DMS 273 (cell line): ENCODE results near the gene ZXDC.
A peak's percentile ranks its signal among the peaks of the same experiment; 100 is the strongest.

Source experiments
- DNase-seq: peaks from one replicate; lab custom pipeline; 2025; ENCODE audit not compliant: unreplicated experiment; lab: John Stamatoyannopoulos, UW

The ZXDC gene

GRCh38 chr3:126476166-126477060 lies 722 bp upstream of the ZXDC start:
- DNase-seq: peak; percentile 94

GRCh38 chr3:126474498-126475412 lies 936 bp downstream of the ZXDC start:
- DNase-seq: peak; percentile 73

GRCh38 chr3:126473292-126474168 lies 2.2 kb downstream of the ZXDC start:
- peak; percentile 22 for DNase-seq

GRCh38 chr3:126472277-126473006 lies 3.2 kb downstream of the ZXDC start:
- peak; percentile 84 for DNase-seq

- no peak for DNase-seq
These were observed 6.2 kb downstream of the ZXDC start for GRCh38 chr3:126469479-126469878.

- no peak for DNase-seq
These were observed 7.4 kb downstream of the ZXDC start for GRCh38 chr3:126468028-126468891.

GRCh38 chr3:126467611-126467955 lies 8.1 kb downstream of the ZXDC start:
- DNase-seq: no peak

GRCh38 chr3:126466886-126467610 lies 8.6 kb downstream of the ZXDC start:
- DNase-seq: peak; percentile 76

- peak; percentile 98 for DNase-seq
These were observed 9.7 kb downstream of the ZXDC start for GRCh38 chr3:126465928-126466544.

GRCh38 chr3:126464997-126465396 lies 10.7 kb downstream of the ZXDC start:
- peak; percentile 45 for DNase-seq

- peak; percentile 58 for DNase-seq
These were observed 11.2 kb downstream of the ZXDC start for GRCh38 chr3:126464494-126464893.

GRCh38 chr3:126464093-126464492 lies 11.6 kb downstream of the ZXDC start:
- peak; percentile 58 for DNase-seq

GRCh38 chr3:126463521-126463920 lies 12.2 kb downstream of the ZXDC start:
- no peak for DNase-seq

- no peak for DNase-seq
These were observed 14.1 kb downstream of the ZXDC start for GRCh38 chr3:126461450-126462070.

GRCh38 chr3:126460381-126460780 lies 15.3 kb downstream of the ZXDC start:
- no peak for DNase-seq

- DNase-seq: no peak
These were observed 15.9 kb downstream of the ZXDC start for GRCh38 chr3:126459763-126460127.

GRCh38 chr3:126459111-126459762 lies 16.5 kb downstream of the ZXDC start:
- no peak for DNase-seq
